ENCODE data around the gene DEPDC5. TPM values are rescaled to one million over a fixed set of nuclear protein-coding genes. Genes with fewer than 3 reads are reported as not detected.
"Not testable (repeated sequence)": the region's sequence is repeated elsewhere in the genome, so short reads cannot be mapped to it uniquely, and the experiment has no call there.

The DEPDC5 gene
- 6.8 TPM for polyA plus RNA-seq (ENCODE audit: insufficient read length)

DNA sequence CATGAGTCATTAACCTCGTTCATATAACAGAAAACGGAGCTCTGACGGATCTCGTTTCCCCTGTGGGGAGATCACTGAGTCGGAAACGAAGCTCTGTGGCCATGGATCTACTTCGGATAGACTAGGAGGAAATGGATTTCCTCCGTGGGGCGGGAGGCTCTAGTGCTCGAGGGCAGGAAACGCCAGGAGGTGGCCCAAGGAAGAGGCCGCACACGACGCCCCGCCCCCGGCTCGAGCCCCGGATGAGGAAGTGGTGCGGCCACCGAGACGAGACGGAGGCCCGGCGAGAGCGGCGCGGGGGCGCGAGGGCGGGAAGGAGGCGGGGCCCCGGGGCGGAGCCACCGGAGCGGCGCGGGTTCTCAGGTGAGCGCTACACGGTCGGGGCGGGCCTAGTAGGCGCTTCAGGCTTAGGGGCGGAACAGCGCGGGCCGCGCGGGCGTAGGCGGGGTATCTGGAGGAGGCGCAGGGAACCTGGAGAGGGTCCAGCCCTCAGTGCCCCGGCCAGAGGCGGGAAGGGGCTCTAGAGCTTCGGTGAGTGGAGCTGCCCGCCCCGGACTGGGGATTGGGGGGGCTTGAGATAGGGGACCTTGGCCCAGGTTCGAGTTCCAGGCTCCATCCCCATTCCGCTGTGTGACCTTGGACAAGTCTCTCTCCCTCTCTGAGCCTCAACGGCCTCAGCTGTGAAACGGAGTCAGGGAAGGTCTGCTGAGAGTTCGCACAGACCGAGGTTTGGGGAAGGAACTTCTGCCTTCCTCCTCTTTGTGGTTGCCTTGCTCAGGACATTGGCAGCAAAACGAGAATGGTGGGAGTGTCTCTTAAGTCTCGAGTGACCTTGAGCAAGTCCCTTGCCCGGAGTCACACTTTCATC, at the start of gene DEPDC5:
Gene DEPDC5 (plus strand): TSS at position 386 of the 868 bp plus-strand sequence. CDS start 903 bp downstream, outside the sequence.
- DNase-seq (ENCODE audit: low read depth), result peak; percentile 76

DNA sequence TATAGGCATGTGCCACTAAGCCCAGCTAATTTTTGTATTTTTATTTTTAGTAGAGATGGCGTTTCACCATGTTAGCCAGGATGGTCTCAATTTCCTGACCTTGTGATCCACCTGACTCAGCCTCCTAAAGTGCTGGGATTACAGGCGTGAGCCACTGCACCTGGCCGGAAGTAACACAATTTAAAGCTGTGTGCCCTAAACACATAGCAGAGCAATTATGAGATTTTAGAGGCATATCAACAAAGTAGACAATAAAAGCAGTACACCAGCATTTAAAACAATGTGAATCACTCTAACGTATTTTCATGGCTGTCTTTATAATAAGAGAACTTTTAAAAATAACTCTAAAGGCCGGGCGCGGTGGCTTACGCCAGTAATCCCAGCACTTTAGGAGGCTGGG, 46.3 kb upstream of the DEPDC5 start:
- DNase-seq (ENCODE audit: low read depth), result no peak

DNA sequence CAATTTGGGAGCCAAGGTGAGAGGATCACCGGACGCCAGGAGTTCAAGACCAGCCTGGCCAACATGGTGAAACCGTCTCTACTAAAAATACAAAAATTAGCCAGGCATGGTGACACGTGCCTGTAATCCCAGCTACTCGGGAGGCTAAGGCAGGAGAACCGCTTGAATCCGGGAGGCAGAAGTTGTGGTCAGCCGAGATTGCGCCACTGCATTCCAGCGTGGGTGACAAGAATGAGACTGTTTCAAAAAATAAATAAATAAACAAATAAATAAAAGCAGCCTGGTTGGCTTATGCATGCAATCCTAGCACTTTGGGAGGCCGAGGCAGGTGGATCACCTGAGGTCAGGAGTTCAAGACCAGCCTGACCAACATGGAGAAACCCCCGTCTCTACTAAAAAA, 42.6 kb upstream of the DEPDC5 start:
- not testable (repeated sequence) for DNase-seq (ENCODE audit: low read depth)

DNA sequence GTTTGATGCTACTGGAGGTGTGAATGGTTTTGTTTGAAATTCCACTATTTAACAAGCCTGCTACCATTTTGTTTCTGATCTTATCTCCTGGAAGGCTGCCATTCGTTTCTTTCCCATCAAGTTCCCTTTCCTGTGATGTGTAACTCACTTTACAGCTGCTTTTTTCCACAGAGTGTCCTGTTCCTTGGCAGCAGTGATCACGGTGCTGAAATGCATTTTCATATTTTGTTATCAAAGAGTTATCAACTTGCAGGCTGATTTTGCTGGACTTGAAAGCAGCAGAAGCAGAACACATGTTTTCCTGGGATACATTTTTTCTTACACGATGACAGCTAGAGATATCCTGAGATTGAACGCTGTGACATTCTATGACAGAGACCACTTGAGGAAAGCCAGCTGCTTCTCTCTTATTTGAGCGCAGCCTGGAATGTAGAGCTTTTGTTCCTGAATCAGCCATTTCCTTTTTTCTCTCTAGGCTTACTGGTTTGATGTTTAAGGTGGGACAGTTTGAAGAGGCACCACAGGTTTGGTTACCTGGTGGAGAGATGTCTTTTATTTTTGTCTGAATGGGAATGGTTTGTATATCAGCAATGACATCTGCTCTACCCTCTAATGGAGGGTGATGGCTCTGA, 38.6 kb upstream of the DEPDC5 start:
- no peak for DNase-seq (ENCODE audit: low read depth)

DNA sequence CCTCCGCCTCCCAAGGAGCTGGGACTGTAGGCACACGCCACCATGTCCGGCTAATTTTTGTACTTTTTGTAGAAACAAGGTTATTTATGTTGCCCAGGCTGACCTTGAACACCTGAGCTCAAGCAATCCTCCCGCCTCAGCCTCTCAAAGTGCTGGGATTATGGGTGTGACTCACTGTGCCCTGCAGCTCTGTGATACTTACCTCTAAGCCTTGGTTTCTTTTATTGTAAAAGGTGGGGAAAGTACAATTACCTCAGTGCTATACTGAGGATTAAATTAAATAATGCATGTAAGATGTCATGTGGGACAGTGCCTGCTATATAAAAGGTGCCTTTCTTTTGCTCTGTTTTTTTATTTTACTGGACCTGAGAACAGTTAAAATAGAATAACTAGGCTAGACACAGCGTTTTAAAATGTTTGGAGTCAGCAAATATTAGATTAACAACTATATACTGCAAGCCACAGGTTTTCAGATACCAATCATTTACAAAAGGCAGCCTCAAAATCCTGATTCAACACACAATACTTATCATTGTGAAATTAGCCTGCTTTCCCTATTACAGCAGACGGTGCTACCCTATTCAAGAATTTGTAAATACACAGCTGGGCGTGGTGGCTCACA, 33.9 kb upstream of the DEPDC5 start:
- no peak for DNase-seq (ENCODE audit: low read depth)

DNA sequence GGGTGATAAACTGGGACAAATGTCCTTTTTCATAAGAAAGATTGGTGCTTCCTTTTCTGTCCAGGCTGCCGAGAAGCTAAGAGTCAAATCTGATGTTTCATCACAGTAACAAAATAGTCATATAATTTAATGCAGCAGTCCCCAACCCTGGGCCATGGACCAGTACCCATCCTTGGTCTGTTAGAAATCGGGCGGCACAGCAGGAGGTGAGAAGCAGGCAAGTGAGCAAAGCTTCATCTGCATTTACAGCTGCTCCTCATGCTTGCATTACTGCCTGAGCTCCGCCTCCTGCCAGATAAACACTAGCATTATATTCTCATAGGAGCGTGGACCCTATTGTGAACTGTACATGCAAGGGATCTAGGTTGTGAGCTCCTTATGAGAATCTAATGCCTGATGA, 30.1 kb upstream of the DEPDC5 start:
- DNase-seq (ENCODE audit: low read depth), result no peak

DNA sequence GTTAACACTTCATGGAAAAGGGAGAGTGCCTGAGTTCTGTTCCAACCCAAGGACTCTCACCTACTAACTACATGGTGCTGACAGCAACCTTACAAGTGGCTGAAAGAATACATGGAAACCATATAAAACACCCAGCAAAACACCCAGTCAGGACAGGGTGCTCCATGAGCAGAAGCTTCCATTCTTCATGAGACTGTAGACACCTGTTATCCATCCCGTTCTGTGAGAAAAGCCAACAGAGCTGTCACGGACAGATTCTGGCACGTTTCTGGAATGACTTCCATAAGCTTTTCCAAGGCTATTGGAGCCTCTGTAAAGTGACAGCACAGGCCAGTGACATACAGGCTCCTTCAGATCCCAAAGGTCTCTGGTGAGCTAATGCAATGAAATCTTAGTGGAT, 27.1 kb upstream of the DEPDC5 start:
- no peak for DNase-seq (ENCODE audit: low read depth)

DNA sequence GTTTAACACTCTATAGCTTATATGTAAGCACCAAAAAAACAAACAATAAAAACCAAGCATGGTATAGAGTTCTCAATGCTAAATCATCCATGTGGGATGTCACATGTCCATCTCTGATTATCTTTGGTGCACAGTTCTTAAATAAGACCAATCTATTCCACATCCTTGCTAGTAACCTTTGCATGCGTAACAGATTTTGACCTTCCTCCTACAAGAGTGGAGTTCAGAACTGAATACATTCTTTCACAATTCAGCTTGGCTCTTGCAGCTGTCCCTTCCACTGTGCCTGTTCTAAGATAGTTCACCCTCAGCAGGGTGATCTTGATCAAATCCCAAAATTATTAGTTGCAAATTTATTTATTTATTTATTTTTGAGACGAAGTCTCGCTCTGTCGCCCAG, 25.0 kb upstream of the DEPDC5 start:
- DNase-seq (ENCODE audit: low read depth), result no peak

DNA sequence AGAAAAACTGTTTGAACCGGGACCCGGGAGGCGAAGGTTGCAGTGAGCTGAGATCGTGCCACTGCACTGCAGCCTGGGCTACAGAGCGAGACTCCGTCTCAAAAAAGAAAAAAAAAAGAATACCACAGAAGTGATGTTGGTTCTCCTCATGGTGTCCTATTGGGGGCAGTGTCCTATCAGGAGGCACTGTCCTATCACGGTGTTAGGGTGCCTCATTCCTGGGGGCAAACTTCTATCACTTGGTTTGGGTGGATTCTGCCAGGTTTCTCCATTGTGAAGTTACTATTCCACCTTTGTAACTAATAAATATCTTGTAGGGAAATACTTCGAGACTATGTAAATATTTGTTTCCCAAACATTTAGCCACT, 23.5 kb upstream of the DEPDC5 start:
- DNase-seq (ENCODE audit: low read depth), result no peak

DNA sequence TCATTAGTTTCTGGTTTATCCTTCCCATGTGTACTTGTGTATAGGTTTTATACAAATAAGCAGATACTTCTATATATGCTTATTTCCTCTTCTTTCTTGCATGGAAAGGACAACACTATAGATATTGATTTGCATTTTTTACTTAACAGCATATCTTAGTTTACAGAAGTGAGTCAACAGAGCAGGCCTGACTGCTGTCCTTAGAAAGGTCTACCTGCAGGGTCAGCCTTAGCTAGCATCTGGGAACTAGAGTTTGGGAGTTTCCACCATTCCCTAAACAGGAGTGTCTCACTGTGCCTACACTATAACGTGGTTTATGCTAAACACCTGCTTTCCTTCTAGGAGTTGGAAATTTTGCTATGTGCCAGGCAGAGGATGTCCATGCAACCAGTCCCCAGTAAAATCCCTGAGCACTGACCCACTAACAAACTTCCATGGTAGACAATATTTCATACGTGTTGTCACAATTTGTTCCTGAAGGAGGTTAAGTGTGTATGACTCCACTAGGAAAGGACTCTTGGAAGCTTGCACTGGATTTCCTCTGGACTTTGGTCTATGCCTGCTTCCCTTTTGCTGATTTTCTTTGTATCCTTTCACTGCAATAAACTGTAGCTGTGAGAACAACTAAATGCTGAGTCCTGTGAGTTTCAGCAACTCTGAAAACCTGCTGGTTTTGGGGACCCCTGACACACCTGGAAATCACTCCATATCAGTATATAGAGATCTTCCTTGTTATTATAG, 21.6 kb upstream of the DEPDC5 start:
- DNase-seq (ENCODE audit: low read depth), result no peak

DNA sequence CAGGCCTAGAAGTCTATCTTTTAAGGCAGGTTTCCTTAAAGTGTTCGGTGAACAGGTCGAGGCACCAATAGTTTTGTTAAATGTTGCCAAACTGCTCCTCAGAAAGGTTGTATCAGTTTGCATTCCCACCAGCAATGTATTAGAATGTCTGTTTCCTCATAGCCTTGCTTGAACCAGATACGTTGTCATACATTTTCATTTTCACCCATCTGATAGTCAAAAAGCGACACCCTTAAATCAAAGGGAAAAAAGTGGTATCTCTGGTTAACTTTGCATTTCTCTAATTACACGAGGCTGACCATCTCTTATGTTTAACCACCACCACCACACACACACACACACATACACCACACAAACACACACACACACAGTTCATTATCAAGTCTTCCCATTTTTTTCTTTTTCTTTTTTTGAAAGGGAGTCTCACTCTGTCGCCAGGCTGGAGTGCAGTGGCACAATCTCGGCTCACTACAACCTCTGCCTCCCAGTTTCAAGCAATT, 20.2 kb upstream of the DEPDC5 start:
- DNase-seq (ENCODE audit: low read depth), result no peak

DNA sequence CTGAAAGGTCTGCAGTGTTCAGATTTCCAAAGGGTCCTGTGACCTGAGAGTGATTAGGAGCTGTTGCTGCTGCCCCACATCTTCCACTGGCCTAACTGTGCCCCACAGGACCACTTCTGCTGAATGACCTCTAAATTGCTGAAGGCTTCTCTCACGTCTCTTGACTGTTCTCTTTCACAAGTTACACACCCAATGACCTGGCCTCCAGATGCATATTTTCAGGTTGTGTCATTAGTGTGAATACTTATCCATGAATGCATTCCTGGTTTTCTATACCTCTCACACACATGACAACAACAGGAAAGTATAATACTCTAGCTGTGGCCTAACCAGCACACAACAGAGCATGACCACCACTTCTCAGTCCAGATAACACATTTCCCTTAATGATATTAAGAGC, 19.3 kb upstream of the DEPDC5 start:
- DNase-seq (ENCODE audit: low read depth), result no peak

DNA sequence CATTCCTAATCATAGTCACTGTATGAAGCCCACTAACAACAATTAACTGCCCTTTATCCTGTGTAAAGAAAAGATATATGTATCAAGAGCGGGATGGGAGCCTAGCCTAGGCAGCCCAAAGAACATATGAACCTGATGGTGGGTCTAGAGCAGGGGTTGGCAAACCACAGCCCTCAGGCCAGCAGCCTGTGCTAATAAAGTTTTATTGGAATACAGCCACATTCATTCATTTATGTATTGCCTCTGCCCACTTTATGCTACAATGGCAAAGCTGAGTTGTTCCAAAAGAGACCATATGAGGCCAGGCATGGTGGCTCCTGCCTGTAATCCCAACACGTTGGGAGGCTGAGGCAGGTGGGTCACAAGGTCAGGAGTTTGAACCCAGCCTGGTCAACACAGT, 17.4 kb upstream of the DEPDC5 start:
- DNase-seq (ENCODE audit: low read depth), result no peak

DNA sequence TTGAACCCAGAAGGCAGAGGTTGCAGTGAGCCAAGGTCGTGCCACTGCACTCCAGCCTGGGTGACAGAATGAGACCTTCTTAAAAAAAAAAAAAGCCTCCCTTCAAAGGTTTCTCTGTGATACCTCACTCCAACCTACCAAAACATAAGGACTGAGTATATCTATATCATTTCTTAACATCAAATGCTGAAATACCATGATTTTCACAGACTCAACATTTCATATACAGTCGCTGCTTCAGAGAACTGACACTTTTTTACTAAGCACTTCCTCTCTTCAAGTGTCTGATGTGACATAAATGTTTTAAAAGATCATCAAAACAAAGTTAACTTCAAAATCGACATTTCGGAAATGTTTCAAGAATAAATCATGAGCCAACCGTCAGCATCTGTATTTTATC, 15.9 kb upstream of the DEPDC5 start:
- DNase-seq (ENCODE audit: low read depth), result no peak

DNA sequence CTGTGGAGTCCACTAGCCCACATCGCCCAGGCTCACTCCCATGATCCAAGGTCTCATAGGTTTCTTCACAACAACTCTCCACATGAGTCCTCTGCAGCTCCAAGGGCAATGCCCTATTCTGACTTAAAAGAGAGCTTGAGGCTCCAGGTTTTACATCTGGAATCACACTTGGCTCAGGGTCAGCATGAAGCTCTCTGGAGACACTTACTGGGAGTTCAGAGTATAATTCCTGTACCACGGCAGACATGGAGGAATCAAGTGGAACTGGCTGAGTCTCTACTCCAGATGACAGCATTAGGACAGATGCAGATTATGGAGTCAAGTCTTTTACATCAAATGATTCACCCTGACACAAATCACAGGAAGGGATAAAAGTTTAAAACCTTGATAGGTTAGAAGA, 15.3 kb upstream of the DEPDC5 start:
- no peak for DNase-seq (ENCODE audit: low read depth)

DNA sequence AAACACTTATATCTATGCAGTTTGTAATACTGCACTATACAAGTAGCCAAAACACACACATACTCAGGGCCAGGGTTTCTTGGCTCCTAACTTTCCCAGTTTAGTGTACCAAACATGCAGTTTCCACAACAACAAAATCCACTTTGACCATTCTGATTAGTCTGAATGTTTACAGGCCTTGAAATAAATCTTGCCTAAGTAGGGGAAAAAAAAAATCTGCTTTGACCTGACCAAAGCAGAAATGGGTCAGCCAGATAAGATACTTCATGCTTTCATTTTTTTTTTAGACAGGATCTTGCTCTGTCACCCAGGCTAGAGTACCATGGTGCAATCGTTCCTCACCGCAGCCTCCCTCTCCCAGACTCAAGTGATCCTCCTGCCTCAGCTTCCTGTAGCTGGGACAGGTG, 14.0 kb upstream of the DEPDC5 start:
- DNase-seq (ENCODE audit: low read depth), result no peak

DNA sequence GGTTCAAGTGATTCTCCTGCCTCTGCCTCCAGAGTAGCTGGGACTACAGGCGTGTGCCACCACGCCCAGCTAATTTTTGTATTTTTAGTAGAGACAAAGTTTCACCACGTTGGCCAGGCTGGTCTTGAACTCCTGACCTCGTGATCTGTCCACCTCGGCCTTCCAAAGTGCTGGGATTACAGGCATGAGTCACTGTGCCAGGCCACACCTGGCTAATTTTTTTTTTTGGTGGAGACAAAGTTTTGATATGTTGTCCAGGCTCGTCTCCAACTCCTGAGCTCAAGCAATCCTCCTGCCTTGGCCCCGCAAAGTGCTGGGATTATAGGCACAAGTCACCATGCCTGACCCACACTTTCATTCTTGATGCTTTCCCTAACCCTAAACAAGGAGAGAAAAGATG, 13.5 kb upstream of the DEPDC5 start:
- not testable (repeated sequence) for DNase-seq (ENCODE audit: low read depth)

DNA sequence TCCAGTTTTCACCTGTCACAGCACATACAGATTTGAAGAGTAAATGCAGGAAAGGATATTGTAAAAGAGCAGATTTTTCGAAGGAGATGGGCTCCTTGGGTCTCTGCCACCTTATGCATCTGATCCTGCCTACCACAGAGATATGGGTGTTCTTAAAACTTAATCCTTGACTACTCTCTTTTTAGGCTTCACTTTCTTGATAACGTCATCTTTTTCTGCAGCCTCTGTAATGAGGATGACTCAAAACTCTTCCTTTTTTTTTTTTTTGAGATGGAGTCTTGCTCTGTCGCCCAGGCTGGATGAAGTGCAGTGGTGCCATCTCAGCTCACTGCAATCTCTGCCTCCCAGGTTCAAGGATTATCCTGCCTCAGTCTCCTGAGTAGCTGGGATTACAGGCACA, 11.7 kb upstream of the DEPDC5 start:
- no peak for DNase-seq (ENCODE audit: low read depth)

DNA sequence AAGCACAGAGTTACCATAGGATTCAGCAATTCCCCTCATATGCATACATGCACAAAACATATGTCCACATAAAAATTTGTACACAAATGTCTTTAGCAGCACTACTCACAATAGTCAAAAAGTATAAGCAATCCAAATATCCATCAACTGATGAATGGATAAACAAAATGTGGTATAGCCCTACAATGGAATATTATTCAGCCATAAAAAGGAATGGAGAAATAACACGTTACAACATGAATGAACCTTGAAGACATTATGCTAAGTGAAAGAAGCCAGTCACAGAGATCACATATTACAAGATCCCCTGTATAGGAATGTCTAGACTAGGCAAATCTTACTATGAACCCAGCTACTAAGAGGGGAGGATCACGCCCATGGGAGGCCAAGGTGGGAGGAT, 11.1 kb upstream of the DEPDC5 start:
- no peak for DNase-seq (ENCODE audit: low read depth)

DNA sequence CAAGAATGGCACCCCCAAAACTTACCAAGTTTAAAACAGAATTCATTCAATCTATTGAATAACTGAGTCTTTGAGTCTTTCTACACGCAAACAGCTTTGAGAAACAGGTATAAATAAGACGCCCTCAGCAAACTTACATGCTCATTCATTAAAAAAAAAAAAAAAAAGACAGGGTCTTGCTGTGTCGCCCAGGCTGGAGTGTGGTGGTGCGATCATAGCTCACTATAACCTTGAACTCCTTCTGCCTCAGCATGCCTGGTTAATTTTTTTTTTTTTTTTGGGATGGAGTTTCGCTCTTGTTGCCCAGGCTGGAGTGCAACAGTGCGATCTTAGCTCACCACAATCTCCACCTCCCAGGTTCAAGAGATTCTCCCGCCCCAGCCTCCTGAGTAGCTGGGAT, 9.9 kb upstream of the DEPDC5 start:
- no peak for DNase-seq (ENCODE audit: low read depth)

DNA sequence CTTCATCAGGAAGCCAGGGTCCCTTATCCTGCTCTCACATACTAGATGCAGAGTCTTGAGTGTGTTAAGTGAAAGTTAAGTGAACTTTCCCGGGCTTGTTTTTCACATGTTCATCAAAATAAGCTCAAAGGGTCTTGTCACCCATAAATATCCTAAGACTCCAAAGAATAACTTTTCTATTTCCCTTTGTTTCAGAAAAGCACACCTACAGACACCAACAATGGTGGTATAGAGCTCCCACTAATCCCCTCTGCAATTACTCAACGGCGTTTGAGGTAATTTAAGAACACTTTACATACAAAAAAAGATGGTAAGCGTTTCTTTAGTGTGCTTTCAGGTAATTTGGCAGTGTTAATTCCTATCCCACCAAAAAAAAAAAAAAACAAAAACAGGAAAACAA, 6.4 kb upstream of the DEPDC5 start:
- DNase-seq (ENCODE audit: low read depth), result no peak

DNA sequence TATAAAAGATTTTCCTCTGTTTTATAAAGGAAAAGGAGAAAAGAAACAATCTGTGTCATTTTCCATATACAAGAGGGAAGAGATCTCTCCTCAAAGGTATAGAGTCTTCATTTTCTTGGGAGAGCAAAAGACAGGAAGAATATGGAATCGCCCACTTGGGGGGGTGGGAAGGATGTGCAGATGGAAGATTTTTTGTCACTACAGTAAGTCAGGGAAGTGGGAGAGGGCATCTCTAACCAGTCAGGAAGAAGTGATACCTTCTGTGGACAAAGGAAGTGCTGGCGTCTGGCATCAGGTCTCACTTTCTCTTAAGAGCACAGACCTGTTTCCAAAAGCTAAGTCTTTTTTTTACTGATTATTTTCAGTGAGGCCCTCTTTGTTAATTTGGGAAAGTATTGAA, 5.3 kb upstream of the DEPDC5 start:
- no peak for DNase-seq (ENCODE audit: low read depth)
